Peyer's patch (tissue), 4 donors: ENCODE results near the gene CUEDC2.

ENCODE experiments used
- POLR2A ChIP-seq, 2 donors: fragments of 450-650 bp; IDR thresholded peaks; one replicate each; pipeline ENCODE4 v1.5.1; 2017; ENCODE audit warnings: antibody characterized with exemption in 2 of 2, mild to moderate bottlenecking in 2 of 2, moderate library complexity in 2 of 2
- TF ChIP-seq, protein P1 (sequence below), 6 experiments: fragments of 450-650 bp in 4 of 6; fragments of 200-600 bp in 2 of 6; sonication (generic) in 1 of 6; IDR thresholded peaks; one replicate each; pipeline ENCODE4 v1.5.1; 2017 to 2019; ENCODE audit warnings: antibody characterized with exemption in 6 of 6, mild to moderate bottlenecking in 3 of 6, moderate library complexity in 1 of 6

DNA sequence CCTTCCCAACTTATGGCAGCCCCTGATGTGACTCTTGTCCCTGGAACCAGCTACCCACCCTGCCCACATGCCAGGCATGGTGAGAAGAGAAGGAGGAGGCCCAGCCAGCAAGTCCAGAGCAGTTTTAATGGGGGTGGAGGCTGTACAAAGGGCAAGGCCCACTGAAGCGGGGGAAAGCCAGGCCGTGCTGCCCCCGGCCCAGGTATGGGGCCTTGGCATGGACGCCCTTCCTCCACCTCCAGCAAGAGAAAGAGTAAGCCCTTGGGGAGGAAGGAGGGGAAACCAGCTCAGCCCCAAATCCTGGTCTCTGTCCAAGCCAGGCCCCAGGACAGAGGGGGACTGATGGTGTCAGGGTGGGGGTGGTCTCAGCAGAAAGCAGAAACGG lies 29.9 kb downstream of the CUEDC2 start:
- TF ChIP-seq, protein P1, sequence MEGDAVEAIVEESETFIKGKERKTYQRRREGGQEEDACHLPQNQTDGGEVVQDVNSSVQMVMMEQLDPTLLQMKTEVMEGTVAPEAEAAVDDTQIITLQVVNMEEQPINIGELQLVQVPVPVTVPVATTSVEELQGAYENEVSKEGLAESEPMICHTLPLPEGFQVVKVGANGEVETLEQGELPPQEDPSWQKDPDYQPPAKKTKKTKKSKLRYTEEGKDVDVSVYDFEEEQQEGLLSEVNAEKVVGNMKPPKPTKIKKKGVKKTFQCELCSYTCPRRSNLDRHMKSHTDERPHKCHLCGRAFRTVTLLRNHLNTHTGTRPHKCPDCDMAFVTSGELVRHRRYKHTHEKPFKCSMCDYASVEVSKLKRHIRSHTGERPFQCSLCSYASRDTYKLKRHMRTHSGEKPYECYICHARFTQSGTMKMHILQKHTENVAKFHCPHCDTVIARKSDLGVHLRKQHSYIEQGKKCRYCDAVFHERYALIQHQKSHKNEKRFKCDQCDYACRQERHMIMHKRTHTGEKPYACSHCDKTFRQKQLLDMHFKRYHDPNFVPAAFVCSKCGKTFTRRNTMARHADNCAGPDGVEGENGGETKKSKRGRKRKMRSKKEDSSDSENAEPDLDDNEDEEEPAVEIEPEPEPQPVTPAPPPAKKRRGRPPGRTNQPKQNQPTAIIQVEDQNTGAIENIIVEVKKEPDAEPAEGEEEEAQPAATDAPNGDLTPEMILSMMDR (IDR thresholded peaks at IDR 0.05), result no peak
- no peak for TF ChIP-seq POLR2A (IDR thresholded peaks at IDR 0.05)
